Skeletal muscle satellite cell (primary cell): ENCODE measurements around the gene SMYD2.

Experiments used
- H3K27me3 ChIP-seq: 2 replicates; pipeline ENCODE4 v1.7.0; 2013; ENCODE audit warnings: low read length; ENCODE audit not compliant: control insufficient read depth, insufficient read depth
- H3K36me3 ChIP-seq: 2 replicates; pipeline ENCODE4 v1.7.0; 2013; ENCODE audit warnings: mild to moderate bottlenecking, control low read depth, low read length; ENCODE audit not compliant: insufficient read depth
- H3K4me1 ChIP-seq: 2 replicates; pipeline ENCODE4 v1.7.0; 2013; ENCODE audit warnings: low read length; ENCODE audit not compliant: control insufficient read depth, insufficient read depth
- H3K4me2 ChIP-seq: 2 replicates; pipeline ENCODE4 v1.7.0; 2013; ENCODE audit warnings: mild to moderate bottlenecking, low read length
- H3K4me3 ChIP-seq: 2 replicates; pipeline ENCODE4 v1.7.0; 2013; ENCODE audit warnings: low read length
- H3K9ac ChIP-seq: 2 replicates; pipeline ENCODE4 v1.7.0; 2013; ENCODE audit warnings: mild to moderate bottlenecking, low read depth, low read length, moderate library complexity
- H3K9me3 ChIP-seq: replicated peaks from 2 replicates; pipeline ENCODE4 v1.7.0; 2013; ENCODE audit warnings: mild to moderate bottlenecking, control low read depth, low read length

SMYD2 gene

GRCh38 chr1:214310777-214311690 is 30.1 kb downstream of the SMYD2 start:
- Histone ChIP-seq H3K9ac (no peak overlapping the region), H3K4me2 (no peak overlapping the region), H3K4me1 (no peaks in the 10 kb centered on the region), H3K4me3 (no peak overlapping the region), H3K36me3 (no peaks in the 10 kb centered on the region), H3K9me3 (no peaks in the 10 kb centered on the region), H3K27me3 (no peaks in the 10 kb centered on the region)

GRCh38 chr1:214312530-214313051 is 31.6 kb downstream of the SMYD2 start:
- Histone ChIP-seq H3K4me1 (peaks cover 14% of the 10 kb centered on the region), H3K4me2 (no peak overlapping the region), H3K9ac (no peak overlapping the region), H3K9me3 (no peaks in the 10 kb centered on the region), H3K4me3 (no peak overlapping the region), H3K36me3 (no peaks in the 10 kb centered on the region), H3K27me3 (no peaks in the 10 kb centered on the region)

- Histone ChIP-seq H3K4me2 (no peak overlapping the region), H3K9ac (no peak overlapping the region), H3K9me3 (no peaks in the 10 kb centered on the region), H3K4me1 (peaks cover 28% of the 10 kb centered on the region), H3K4me3 (no peak overlapping the region), H3K36me3 (no peaks in the 10 kb centered on the region), H3K27me3 (no peaks in the 10 kb centered on the region)
Observed at GRCh38 chr1:214314178-214314843, 33.4 kb downstream of the SMYD2 start.

GRCh38 chr1:214316593-214316992 is 35.6 kb downstream of the SMYD2 start:
- Histone ChIP-seq H3K4me1 (peaks cover 28% of the 10 kb centered on the region), H3K4me3 (peak overlapping the region; percentile 19), H3K9me3 (no peaks in the 10 kb centered on the region), H3K9ac (no peak overlapping the region), H3K4me2 (peak overlapping the region; percentile 50), H3K36me3 (no peaks in the 10 kb centered on the region), H3K27me3 (no peaks in the 10 kb centered on the region)

- Histone ChIP-seq H3K27me3 (no peaks in the 10 kb centered on the region), H3K4me3 (no peak overlapping the region), H3K4me1 (peaks cover 28% of the 10 kb centered on the region), H3K4me2 (peak overlapping the region; percentile 88), H3K36me3 (no peaks in the 10 kb centered on the region), H3K9me3 (no peaks in the 10 kb centered on the region), H3K9ac (no peak overlapping the region)
Observed at GRCh38 chr1:214317300-214317699, 36.3 kb downstream of the SMYD2 start.

GRCh38 chr1:214317734-214318133 is 36.8 kb downstream of the SMYD2 start:
- Histone ChIP-seq H3K27me3 (no peaks in the 10 kb centered on the region), H3K4me3 (peak overlapping the region; percentile 59), H3K36me3 (no peaks in the 10 kb centered on the region)

GRCh38 chr1:214318356-214318755 is 37.4 kb downstream of the SMYD2 start:
- Histone ChIP-seq H3K4me1 (peaks cover 28% of the 10 kb centered on the region), H3K4me3 (peak overlapping the region; percentile 59), H3K27me3 (no peaks in the 10 kb centered on the region), H3K9me3 (no peaks in the 10 kb centered on the region), H3K9ac (peak overlapping the region; percentile 64), H3K36me3 (no peaks in the 10 kb centered on the region), H3K4me2 (peak overlapping the region; percentile 88)

More at GRCh38 chr1:214317734-214318133, 36.8 kb downstream of the SMYD2 start:
- Histone ChIP-seq H3K4me2 (peak overlapping the region; percentile 88), H3K9me3 (no peaks in the 10 kb centered on the region), H3K9ac (peak overlapping the region; percentile 64), H3K4me1 (peaks cover 28% of the 10 kb centered on the region)

- Histone ChIP-seq H3K4me2 (peak overlapping the region; percentile 88), H3K9ac (no peak overlapping the region), H3K4me3 (no peak overlapping the region), H3K36me3 (no peaks in the 10 kb centered on the region), H3K4me1 (peaks cover 28% of the 10 kb centered on the region), H3K9me3 (no peaks in the 10 kb centered on the region), H3K27me3 (no peaks in the 10 kb centered on the region)
Observed at GRCh38 chr1:214318956-214319736, 38.2 kb downstream of the SMYD2 start.

- H3K9ac ChIP-seq = no peak overlapping the region
- H3K9me3 ChIP-seq = no peaks in the 10 kb centered on the region
Observed at GRCh38 chr1:214319938-214320337, 39.0 kb downstream of the SMYD2 start.

GRCh38 chr1:214321705-214322453 is 40.9 kb downstream of the SMYD2 start:
- H3K27me3 ChIP-seq = no peaks in the 10 kb centered on the region
- no peak overlapping the region for H3K9ac ChIP-seq
- no peaks in the 10 kb centered on the region for H3K36me3 ChIP-seq
- peaks cover 21% of the 10 kb centered on the region for H3K4me1 ChIP-seq
- H3K9me3 ChIP-seq = no peaks in the 10 kb centered on the region
- no peak overlapping the region for H3K4me3 ChIP-seq
- H3K4me2 ChIP-seq = no peak overlapping the region

More at GRCh38 chr1:214319938-214320337, 39.0 kb downstream of the SMYD2 start:
- Histone ChIP-seq H3K27me3 (no peaks in the 10 kb centered on the region), H3K4me1 (peaks cover 28% of the 10 kb centered on the region), H3K4me2 (no peak overlapping the region), H3K4me3 (no peak overlapping the region), H3K36me3 (no peaks in the 10 kb centered on the region)
